GM18511 (cell line): ENCODE data around the gene IPO4.

ENCODE experiments used
- ATAC-seq: cut with Tn5 transposase; IDR thresholded peaks from one replicate; pipeline ENCODE4 v1.9.1; 2021; ENCODE audit warnings: mild to moderate bottlenecking, moderate library complexity; ENCODE audit not compliant: unreplicated experiment

The IPO4 gene

GRCh38 chr14:24132976-24133375, 55.6 kb downstream of the IPO4 start:
- ATAC-seq, result no peak

DNA sequence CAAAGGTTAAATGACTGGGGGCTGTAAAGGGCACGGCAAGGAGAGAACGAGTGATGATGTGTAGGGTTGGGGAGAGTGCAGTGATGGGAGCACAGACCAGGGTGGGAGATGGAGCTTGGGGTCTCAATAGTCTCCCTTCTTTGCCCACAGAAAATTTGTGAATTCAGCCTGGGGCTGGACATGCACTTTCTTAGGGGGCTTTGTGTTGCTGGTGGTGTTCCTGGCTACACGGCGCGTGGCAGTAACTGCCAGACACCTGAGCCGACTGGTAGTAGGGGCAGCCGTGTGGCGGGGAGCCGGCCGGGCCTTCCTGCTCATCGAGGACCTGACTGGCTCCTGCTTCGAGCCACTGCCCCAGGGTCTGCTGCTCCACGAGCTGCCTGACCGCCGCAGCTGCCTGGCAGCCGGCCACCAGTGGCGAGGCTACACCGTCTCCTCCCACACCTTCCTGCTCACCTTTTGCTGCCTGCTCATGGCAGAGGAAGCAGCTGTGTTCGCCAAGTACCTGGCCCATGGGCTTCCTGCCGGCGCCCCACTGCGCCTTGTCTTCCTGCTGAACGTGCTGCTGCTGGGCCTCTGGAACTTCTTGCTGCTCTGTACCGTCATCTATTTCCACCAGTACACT, 56.4 kb downstream of the IPO4 start:
- ATAC-seq, result no peak

GRCh38 chr14:24131549-24131966, 57.1 kb downstream of the IPO4 start:
- ATAC-seq, result no peak

- no peak for ATAC-seq
Observed at GRCh38 chr14:24130717-24131548, 57.7 kb downstream of the IPO4 start.

- ATAC-seq, result no peak
Observed at GRCh38 chr14:24130380-24130716, 58.3 kb downstream of the IPO4 start, which contains the start of gene FITM1. Gene FITM1, plus strand, starts transcription at chr14:24130659. Its CDS starts 905 bp downstream, at chr14:24131564.
